Psoas muscle (tissue), 8 donors: ENCODE results near the gene DHCR24. TPM values are rescaled to one million over a fixed set of nuclear protein-coding genes. Genes with fewer than 3 reads are reported as not detected.

Experiments used
- ATAC-seq, 4 donors: fragments of 200-7000 bp; cut with Tn5 transposase; one replicate each; pipeline ENCODE4 v1.9.1; 2020; ENCODE audit warnings: moderate library complexity in 3 of 4, mild to moderate bottlenecking in 2 of 4
- DNase-seq, 2 donors: peaks; one replicate each; pipeline ENCODE4 v3.0.0-alpha.2; 2020
- H3K27ac ChIP-seq: fragments of 200-600 bp; one replicate; pipeline ENCODE4 v1.8.0; 2022
- H3K27me3 ChIP-seq, 3 donors: fragments of 200-600 bp in 1 of 3; one replicate each; pipeline versions ENCODE4 v1.6.1 to v1.8.0; 2013 to 2022; ENCODE audit warnings: low read length in 2 of 3, mild to moderate bottlenecking in 2 of 3, moderate library complexity in 1 of 3; ENCODE audit not compliant: insufficient read depth in 3 of 3
- H3K36me3 ChIP-seq, 2 donors: fragments of 200-600 bp in 1 of 2; one replicate each; pipeline versions ENCODE4 v1.6.1 to v1.8.0; 2013 to 2022; ENCODE audit warnings: low read depth in 1 of 2, mild to moderate bottlenecking in 1 of 2, moderate library complexity in 1 of 2; ENCODE audit not compliant: insufficient read depth in 1 of 2
- H3K4me1 ChIP-seq: fragments of 200-600 bp; one replicate; pipeline ENCODE4 v1.8.0; 2022
- H3K4me3 ChIP-seq: fragments of 200-600 bp; one replicate; pipeline ENCODE4 v1.8.0; 2022; ENCODE audit warnings: mild to moderate bottlenecking
- H3K9me3 ChIP-seq: fragments of 200-600 bp; one replicate; pipeline ENCODE4 v1.8.0; 2022
- WGBS, 3 donors: extraction: QIAGEN DNeasy Blood & Tissue Kit; methylation state at CpG; one replicate each; pipeline versions ENCODE4 v1.1.6 to v1.1.7; 2013; 5-methylcytosine and 5-hydroxymethylcytosine counted together
- intact Hi-C, 2 donors: fragments of 100-400 bp; cut with DNase I; formaldehyde crosslinking; loops; one replicate each; pipeline versions ENCODE4 v1.11.0 to v1.14.2; 2022
- polyA plus RNA-seq, 3 donors: library from polyadenylated mRNA; stranded (reverse); fragments of 200-250 nt; gene quantifications; one replicate each; pipeline ENCODE4 v1.2.3, GENCODE V29; 2013
- total RNA-seq, 4 donors: library from RNA; stranded (reverse); fragmentation: NEBNext Ultra II Directional in 2 of 4; extraction: Animal tissue kit (Norgen Biotek cat#: 25700) in 2 of 4; gene quantifications; one replicate each; pipeline versions ENCODE4 v1.2.1 to v1.2.4, GENCODE V29; 2021 to 2023
- TF ChIP-seq, protein P1 (sequence below): fragments of 200-600 bp; IDR thresholded peaks from one replicate; pipeline ENCODE4 v1.8.0; 2022; ENCODE audit warnings: antibody characterized with exemption
- donor health status: healthy with polysubstance abuse.
- donor health status: DM: no; HTN: no; CAD: no; lungs with moderate emphysema.
- donor health status: Bipolar disorder and iron deficiency.
- donor health status: healthy.
- donor health status: DM: yes; HTN: yes; CAD: no.
- donor health status: DM: no; HTN: no; CAD: no.
- donor health status: DM: no; HTN: no; CAD: no.
- donor health status: DM: yes; HTN: yes; CAD: no.

DHCR24 gene
- total and polyA plus RNA-seq, 7 donors = 8.8 to 215 (median 117) TPM

DNA sequence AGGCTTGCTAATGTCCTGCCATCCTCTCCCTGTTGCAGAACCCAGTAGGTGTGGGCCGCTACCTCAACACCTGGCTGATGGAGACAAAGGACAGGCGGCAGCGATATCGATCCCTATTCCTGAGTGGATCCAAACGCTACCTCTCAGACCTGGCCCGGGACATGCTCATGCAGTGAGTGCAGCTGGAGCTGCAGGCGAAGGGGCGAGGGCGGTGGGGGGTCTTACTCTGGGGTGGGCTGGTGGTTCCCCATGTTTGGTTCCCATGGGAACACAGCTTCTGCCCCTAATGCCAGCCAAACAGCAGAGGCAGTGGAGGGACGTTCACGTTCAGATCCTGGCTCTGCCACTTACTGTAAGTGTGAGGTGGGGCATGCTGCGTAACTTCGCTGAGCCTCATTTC is 70.0 kb downstream of the DHCR24 start:
- no peaks in the 10 kb centered on the region for H3K27me3 ChIP-seq
- WGBS, 3 donors = 81 to 83% (median 82%) methylated on average over 13 of the region's 13 CpGs
- intact Hi-C loops = loop anchor here (10.0 kb wide), 2 partner anchors 312 to 692 kb away; no protein-coding TSS in a partner anchor
- ATAC-seq = no peak
- no peak for DNase-seq
- H3K36me3 ChIP-seq = no peaks in the 10 kb centered on the region
- H3K9me3 ChIP-seq = no peaks in the 10 kb centered on the region
- H3K27ac ChIP-seq = no peak overlapping the region
- H3K4me3 ChIP-seq = no peak overlapping the region
- TF ChIP-seq, protein P1, sequence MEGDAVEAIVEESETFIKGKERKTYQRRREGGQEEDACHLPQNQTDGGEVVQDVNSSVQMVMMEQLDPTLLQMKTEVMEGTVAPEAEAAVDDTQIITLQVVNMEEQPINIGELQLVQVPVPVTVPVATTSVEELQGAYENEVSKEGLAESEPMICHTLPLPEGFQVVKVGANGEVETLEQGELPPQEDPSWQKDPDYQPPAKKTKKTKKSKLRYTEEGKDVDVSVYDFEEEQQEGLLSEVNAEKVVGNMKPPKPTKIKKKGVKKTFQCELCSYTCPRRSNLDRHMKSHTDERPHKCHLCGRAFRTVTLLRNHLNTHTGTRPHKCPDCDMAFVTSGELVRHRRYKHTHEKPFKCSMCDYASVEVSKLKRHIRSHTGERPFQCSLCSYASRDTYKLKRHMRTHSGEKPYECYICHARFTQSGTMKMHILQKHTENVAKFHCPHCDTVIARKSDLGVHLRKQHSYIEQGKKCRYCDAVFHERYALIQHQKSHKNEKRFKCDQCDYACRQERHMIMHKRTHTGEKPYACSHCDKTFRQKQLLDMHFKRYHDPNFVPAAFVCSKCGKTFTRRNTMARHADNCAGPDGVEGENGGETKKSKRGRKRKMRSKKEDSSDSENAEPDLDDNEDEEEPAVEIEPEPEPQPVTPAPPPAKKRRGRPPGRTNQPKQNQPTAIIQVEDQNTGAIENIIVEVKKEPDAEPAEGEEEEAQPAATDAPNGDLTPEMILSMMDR = no peak
- no peaks in the 10 kb centered on the region for H3K4me1 ChIP-seq

DNA sequence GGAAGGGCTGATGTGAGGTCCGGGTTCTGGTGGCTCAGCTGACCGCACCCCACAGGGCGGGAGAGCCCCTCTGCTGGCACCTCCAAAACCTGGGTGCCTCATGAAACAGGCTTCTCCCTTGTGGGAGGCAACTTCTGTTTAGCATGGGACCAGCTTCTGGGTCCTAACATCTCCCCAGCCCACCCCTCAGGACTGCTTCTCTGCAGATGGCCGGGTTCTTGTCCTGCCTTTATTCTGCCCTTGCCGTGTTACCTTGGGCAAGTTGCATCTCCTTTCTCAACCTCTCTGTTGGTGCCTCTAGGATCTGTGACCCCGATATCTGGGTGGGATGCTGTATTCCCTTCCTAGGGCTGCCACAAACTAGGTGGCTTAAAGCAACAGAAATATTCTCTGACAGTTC is 70.9 kb downstream of the DHCR24 start:
- H3K4me1 ChIP-seq = no peaks in the 10 kb centered on the region
- intact Hi-C loops = loop anchor here (10.0 kb wide), 2 partner anchors 311 to 691 kb away; no protein-coding TSS in a partner anchor
- no peaks in the 10 kb centered on the region for H3K27me3 ChIP-seq
- no peak for ATAC-seq
- no peak overlapping the region for H3K27ac ChIP-seq
- WGBS, 3 donors = 53 to 68% (median 67%) methylated on average over 6 of the region's 6 CpGs
- TF ChIP-seq, protein P1 = no peak
- no peaks in the 10 kb centered on the region for H3K36me3 ChIP-seq
- no peaks in the 10 kb centered on the region for H3K9me3 ChIP-seq
- DNase-seq = no peak
- H3K4me3 ChIP-seq = no peak overlapping the region

DNA sequence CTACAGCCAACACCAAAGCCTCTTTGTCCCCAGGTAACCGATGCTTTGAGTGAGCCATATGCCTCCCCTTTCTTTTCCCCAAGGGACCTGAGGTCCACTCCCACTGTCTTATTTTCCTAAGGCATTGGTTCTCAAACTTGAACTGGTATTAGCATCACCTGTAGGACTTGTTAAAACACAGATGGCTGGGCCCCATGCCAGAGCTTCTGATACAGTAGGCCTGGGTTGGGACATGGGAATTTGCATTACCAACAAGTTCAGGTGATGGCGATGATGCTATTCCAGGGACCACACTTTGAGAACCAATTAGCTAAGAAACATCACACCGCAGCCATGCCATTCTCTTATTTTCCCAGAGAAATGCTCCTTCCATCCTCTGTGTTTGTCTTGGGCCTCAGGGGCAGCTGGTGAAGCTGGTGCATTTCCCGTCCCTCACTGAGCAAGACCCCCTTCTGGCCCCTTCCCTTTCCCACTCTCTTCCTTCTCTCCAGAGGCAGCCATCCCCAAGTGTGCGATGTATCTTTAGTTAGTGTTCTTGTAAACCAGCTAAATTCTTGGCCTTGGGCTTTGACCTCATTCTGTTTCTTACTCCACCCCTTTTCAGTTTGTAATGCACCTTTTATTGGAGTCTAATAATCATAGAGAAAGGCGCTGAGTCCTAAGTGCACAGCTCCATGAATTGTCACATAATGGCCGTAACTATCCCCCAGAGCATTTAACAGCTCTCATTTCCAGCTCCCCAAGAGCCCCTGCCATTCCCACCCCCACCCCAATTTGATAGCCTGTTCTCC is 71.7 kb downstream of the DHCR24 start:
- Histone ChIP-seq H3K9me3 (no peaks in the 10 kb centered on the region), H3K4me1 (no peaks in the 10 kb centered on the region), H3K36me3 (no peaks in the 10 kb centered on the region), H3K27me3 (no peaks in the 10 kb centered on the region), H3K4me3 (no peak overlapping the region), H3K27ac (no peak overlapping the region)
- DNase-seq (no peak), ATAC-seq (no peak)
- WGBS, 3 donors = 86 to 92% (median 92%) methylated on average over 7 of the region's 7 CpGs
- TF ChIP-seq, protein P1 = no peak
- intact Hi-C loops = loop anchor here (10.0 kb wide), 2 partner anchors 310 to 690 kb away; no protein-coding TSS in a partner anchor

DNA sequence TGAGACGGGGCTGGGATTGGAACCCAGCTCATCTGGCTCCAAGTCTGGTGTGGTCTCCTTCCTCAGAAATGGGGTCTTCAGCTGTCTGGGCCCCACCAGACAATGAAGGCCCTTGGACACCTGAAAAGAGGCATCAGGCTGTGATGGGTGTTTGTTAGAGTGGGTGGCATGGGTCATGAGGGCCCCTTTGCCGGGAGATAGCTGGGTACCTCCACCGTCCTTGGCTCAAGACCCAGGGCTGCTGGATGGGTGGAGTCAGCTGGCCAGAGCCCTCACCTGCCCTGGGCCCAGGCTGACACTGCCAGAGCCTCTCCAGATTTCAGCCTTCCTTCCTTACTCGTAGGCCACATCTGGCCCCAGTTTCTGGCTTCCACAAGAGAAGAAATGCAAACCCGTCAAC is 72.4 kb downstream of the DHCR24 start:
- Histone ChIP-seq H3K9me3 (no peaks in the 10 kb centered on the region), H3K4me1 (no peaks in the 10 kb centered on the region), H3K27ac (no peak overlapping the region), H3K4me3 (no peak overlapping the region), H3K36me3 (no peaks in the 10 kb centered on the region), H3K27me3 (no peaks in the 10 kb centered on the region)
- WGBS, 3 donors = 86 to 89% (median 88%) methylated on average over 5 of the region's 5 CpGs
- DNase-seq = no peak
- TF ChIP-seq, protein P1 = no peak
- intact Hi-C loops = loop anchor here (5.0 to 10.0 kb wide), 5 partner anchors 142 to 742 kb away; no protein-coding TSS in a partner anchor
- no peak for ATAC-seq
